ENCODE measurements around the gene NELL2.

Gene NELL2

DNA sequence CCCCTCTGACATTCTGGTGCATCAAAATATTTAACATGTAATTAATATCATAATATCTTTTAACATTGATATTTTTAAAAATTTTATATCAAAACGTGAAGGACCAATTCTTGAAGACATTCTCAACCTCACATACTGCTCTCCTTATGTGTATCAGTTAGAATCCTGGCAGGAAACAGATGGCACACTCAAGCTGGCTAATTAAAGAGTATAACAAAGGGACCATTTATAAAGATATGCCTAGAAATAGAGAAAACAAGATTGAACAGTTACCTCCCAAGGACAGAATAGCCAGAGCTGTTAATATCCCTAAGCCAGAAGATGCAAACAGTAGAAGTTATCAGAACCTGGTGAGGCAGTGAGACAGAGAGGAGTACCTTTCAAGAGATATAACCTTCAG is 368.7 kb downstream of the NELL2 start:
- no peak for TF ChIP-seq SIN3A (IDR thresholded peaks at IDR 0.05; ENCODE audit: borderline replicate concordance, insufficient read depth, low read length)
- TF ChIP-seq POLR2AphosphoS5 (IDR thresholded peaks at IDR 0.05; ENCODE audit: low read depth, low read length): no peak
- TF ChIP-seq FOXP2 (optimal IDR thresholded peaks at IDR 0.05; ENCODE audit: borderline replicate concordance, extremely low read depth, extremely low read length, insufficient read depth): no peak
- TF ChIP-seq, protein P1, sequence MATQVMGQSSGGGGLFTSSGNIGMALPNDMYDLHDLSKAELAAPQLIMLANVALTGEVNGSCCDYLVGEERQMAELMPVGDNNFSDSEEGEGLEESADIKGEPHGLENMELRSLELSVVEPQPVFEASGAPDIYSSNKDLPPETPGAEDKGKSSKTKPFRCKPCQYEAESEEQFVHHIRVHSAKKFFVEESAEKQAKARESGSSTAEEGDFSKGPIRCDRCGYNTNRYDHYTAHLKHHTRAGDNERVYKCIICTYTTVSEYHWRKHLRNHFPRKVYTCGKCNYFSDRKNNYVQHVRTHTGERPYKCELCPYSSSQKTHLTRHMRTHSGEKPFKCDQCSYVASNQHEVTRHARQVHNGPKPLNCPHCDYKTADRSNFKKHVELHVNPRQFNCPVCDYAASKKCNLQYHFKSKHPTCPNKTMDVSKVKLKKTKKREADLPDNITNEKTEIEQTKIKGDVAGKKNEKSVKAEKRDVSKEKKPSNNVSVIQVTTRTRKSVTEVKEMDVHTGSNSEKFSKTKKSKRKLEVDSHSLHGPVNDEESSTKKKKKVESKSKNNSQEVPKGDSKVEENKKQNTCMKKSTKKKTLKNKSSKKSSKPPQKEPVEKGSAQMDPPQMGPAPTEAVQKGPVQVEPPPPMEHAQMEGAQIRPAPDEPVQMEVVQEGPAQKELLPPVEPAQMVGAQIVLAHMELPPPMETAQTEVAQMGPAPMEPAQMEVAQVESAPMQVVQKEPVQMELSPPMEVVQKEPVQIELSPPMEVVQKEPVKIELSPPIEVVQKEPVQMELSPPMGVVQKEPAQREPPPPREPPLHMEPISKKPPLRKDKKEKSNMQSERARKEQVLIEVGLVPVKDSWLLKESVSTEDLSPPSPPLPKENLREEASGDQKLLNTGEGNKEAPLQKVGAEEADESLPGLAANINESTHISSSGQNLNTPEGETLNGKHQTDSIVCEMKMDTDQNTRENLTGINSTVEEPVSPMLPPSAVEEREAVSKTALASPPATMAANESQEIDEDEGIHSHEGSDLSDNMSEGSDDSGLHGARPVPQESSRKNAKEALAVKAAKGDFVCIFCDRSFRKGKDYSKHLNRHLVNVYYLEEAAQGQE (IDR thresholded peaks at IDR 0.05; ENCODE audit: insufficient read depth in 1 of 2, low read depth in 2 of 2, low read length in 2 of 2): no peak
- no peak for TF ChIP-seq TAF1 (IDR thresholded peaks at IDR 0.05; ENCODE audit: borderline replicate concordance, insufficient read depth, low read length)

DNA sequence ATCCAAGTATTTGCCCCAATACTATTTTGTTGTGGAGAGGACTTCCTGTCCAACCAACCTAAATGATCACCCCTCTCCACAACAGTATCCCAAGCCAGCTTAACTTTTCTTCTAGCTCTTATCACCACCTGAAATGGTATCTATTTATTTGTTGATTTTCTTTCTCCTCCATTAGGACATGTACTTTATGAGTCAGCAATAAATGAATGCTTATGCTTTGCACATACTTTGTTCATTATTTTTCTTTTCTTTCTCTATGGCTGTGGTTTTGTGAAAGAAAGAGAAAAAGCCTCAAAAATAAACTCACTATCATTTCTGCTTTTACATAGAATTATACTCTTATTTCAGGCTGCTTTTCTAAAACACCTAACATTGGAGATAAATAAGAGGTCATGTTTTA is 371.3 kb downstream of the NELL2 start:
- TF ChIP-seq FOXP2 (optimal IDR thresholded peaks at IDR 0.05; ENCODE audit: borderline replicate concordance, extremely low read depth, extremely low read length, insufficient read depth) (no peak), SIN3A (IDR thresholded peaks at IDR 0.05; ENCODE audit: borderline replicate concordance, insufficient read depth, low read length) (no peak), POLR2AphosphoS5 (IDR thresholded peaks at IDR 0.05; ENCODE audit: low read depth, low read length) (no peak), TAF1 (IDR thresholded peaks at IDR 0.05; ENCODE audit: borderline replicate concordance, insufficient read depth, low read length) (no peak)
- TF ChIP-seq, protein P1 (IDR thresholded peaks at IDR 0.05; ENCODE audit: insufficient read depth in 1 of 2, low read depth in 2 of 2, low read length in 2 of 2): no peak

DNA sequence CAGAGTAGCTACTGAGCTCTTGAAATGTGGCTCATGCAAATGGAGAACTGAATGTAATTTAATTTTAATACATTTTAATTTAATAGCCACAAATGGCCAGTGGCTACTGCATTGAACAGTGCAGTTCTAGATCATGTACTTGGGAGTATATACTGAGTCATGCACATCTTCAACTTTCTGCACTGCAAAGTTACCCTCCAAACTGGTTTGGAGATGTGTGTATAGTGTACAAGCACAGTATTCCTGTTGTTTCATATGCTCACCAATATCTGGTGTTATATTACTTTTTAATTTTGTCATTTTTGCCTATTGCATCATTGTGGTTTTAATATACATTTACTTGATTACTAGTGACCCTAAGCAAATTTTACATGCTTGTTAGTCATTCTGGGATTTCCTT is 372.8 kb downstream of the NELL2 start:
- TF ChIP-seq POLR2AphosphoS5 (IDR thresholded peaks at IDR 0.05; ENCODE audit: low read depth, low read length) (no peak), TAF1 (IDR thresholded peaks at IDR 0.05; ENCODE audit: borderline replicate concordance, insufficient read depth, low read length) (no peak), FOXP2 (optimal IDR thresholded peaks at IDR 0.05; ENCODE audit: borderline replicate concordance, extremely low read depth, extremely low read length, insufficient read depth) (no peak), SIN3A (IDR thresholded peaks at IDR 0.05; ENCODE audit: borderline replicate concordance, insufficient read depth, low read length) (no peak)
- TF ChIP-seq, protein P1 (IDR thresholded peaks at IDR 0.05; ENCODE audit: insufficient read depth in 1 of 2, low read depth in 2 of 2, low read length in 2 of 2): no peak

DNA sequence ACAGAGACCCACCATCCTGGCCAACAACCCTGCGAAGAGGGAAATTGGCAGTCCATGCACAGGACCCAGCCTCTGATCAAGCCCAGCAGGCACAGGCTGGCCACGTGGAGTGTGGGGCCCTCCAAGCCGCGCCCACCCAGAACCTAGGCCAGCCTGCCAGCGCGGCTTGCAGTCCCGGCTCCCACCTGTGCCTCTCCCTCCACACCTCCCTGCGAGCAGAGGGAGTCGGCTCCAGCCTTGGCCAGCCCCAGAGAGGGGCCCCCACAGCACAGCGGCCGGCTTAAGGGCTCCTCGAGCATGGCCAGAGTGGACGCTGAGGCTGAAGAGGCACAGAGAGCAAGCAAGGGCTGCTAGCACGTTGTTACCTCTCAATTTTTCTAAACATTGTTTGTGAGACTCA is 373.4 kb downstream of the NELL2 start:
- no peak for TF ChIP-seq POLR2AphosphoS5 (IDR thresholded peaks at IDR 0.05; ENCODE audit: low read depth, low read length)

DNA sequence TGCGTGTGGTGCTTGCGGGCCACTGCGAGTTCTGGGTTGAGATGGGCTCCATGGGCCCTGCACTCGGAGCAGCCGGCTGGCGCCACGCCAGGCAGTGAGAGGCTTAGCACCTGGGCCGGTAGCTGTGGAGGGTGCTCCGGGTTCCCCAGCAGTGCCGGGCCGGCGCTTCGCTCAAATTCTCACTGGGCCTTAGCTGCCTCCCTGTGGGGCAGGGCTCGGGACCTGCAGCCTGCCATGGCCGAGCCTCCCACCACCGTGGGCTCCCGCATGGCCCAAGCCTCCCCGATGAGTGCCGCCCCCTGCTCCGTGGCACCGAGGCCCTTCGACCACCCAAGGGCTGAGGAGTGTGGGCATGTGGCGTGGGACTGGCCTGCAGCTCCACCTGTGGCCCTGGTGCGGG is 375.7 kb downstream of the NELL2 start:
- TF ChIP-seq SIN3A (IDR thresholded peaks at IDR 0.05; ENCODE audit: borderline replicate concordance, insufficient read depth, low read length) (no peak), FOXP2 (optimal IDR thresholded peaks at IDR 0.05; ENCODE audit: borderline replicate concordance, extremely low read depth, extremely low read length, insufficient read depth) (no peak), POLR2AphosphoS5 (IDR thresholded peaks at IDR 0.05; ENCODE audit: low read depth, low read length) (no peak), TAF1 (IDR thresholded peaks at IDR 0.05; ENCODE audit: borderline replicate concordance, insufficient read depth, low read length) (no peak)
- TF ChIP-seq, protein P1 (IDR thresholded peaks at IDR 0.05; ENCODE audit: insufficient read depth in 1 of 2, low read depth in 2 of 2, low read length in 2 of 2): no peak

Measured in PFSK-1 (cell line).